ENCODE data around the gene AKT3.

DNA sequence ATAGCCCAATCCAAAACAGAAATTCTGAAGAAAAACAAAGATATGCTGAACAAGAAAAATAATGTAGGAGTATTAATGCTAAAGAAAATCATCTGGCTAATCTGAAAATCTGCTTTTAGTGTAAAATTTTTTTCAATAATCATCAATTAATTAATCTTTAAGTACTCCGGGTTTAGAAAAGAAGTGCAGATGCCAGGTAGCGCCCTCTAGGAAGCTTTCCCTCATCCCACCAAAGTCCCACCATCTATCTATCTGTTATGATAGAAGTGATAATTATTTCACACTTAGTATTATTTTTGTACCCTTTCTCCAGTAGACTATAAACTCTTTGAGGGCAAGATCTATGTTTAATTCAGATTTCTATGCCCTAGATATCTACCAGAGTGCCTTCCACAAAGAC, 240.3 kb downstream of the AKT3 start:
- TF ChIP-seq CHD2 (IDR thresholded peaks at IDR 0.05; ENCODE audit: low read length, partially characterized antibody) (no peak), BHLHE40 (IDR thresholded peaks at IDR 0.05; ENCODE audit: low read depth, low read length) (no peak), NR3C1 (IDR thresholded peaks at IDR 0.05) (no peak), POLR2A (IDR thresholded peaks at IDR 0.05; ENCODE audit: low read length) (no peak), RFX5 (IDR thresholded peaks at IDR 0.05) (no peak), HDAC2 (IDR thresholded peaks at IDR 0.05) (no peak), CEBPB (IDR thresholded peaks at IDR 0.05) (no peak)
- TF ChIP-seq, protein P1, sequence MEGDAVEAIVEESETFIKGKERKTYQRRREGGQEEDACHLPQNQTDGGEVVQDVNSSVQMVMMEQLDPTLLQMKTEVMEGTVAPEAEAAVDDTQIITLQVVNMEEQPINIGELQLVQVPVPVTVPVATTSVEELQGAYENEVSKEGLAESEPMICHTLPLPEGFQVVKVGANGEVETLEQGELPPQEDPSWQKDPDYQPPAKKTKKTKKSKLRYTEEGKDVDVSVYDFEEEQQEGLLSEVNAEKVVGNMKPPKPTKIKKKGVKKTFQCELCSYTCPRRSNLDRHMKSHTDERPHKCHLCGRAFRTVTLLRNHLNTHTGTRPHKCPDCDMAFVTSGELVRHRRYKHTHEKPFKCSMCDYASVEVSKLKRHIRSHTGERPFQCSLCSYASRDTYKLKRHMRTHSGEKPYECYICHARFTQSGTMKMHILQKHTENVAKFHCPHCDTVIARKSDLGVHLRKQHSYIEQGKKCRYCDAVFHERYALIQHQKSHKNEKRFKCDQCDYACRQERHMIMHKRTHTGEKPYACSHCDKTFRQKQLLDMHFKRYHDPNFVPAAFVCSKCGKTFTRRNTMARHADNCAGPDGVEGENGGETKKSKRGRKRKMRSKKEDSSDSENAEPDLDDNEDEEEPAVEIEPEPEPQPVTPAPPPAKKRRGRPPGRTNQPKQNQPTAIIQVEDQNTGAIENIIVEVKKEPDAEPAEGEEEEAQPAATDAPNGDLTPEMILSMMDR (IDR thresholded peaks at IDR 0.05): no peak
- TF ChIP-seq, protein P2, sequence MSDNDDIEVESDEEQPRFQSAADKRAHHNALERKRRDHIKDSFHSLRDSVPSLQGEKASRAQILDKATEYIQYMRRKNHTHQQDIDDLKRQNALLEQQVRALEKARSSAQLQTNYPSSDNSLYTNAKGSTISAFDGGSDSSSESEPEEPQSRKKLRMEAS (IDR thresholded peaks at IDR 0.05): no peak

Data from A549 (cell line).